GM19397 (cell line): Measurements from ENCODE around the gene GNG10.
A peak's percentile ranks its signal among the peaks of the same experiment; 100 is the strongest.
"Not testable (repeated sequence)": the region's sequence is repeated elsewhere in the genome, so short reads cannot be mapped to it uniquely, and the experiment has no call there.

ENCODE experiments used
- ATAC-seq: cut with Tn5 transposase; IDR thresholded peaks from one replicate; pipeline ENCODE4 v1.9.1; 2021; ENCODE audit warnings: mild to moderate bottlenecking, moderate library complexity; ENCODE audit not compliant: unreplicated experiment

Gene GNG10

GRCh38 chr9:111649016-111649415, 12.4 kb upstream of the GNG10 start:
- ATAC-seq = no peak

- ATAC-seq = no peak
These were observed 4.4 kb upstream of the GNG10 start for GRCh38 chr9:111657051-111657450.

- ATAC-seq = no peak
These were observed 2.5 kb upstream of the GNG10 start for GRCh38 chr9:111658943-111659342.

GRCh38 chr9:111659691-111660090, 1.7 kb upstream of the GNG10 start:
- ATAC-seq = no peak

GRCh38 chr9:111661802-111662521, 557 bp downstream of the GNG10 start:
- peak; percentile 27 for ATAC-seq

GRCh38 chr9:111662576-111663300, 1.3 kb downstream of the GNG10 start:
- no peak for ATAC-seq

- no peak for ATAC-seq
These were observed 2.0 kb downstream of the GNG10 start for GRCh38 chr9:111663301-111663823.

- ATAC-seq = no peak
These were observed 6.7 kb downstream of the GNG10 start for GRCh38 chr9:111668026-111668573.

GRCh38 chr9:111668601-111669000, 7.2 kb downstream of the GNG10 start:
- ATAC-seq = not testable (repeated sequence)

GRCh38 chr9:111674319-111674718, 12.9 kb downstream of the GNG10 start:
- no peak for ATAC-seq

- ATAC-seq = no peak
These were observed 14.7 kb downstream of the GNG10 start for GRCh38 chr9:111676116-111676515.

- no peak for ATAC-seq
These were observed 16.9 kb downstream of the GNG10 start for GRCh38 chr9:111678293-111678692.

GRCh38 chr9:111679199-111679598, 17.8 kb downstream of the GNG10 start:
- ATAC-seq = no peak

GRCh38 chr9:111683392-111683791, 22.0 kb downstream of the GNG10 start:
- ATAC-seq = no peak

GRCh38 chr9:111691672-111692329, 30.4 kb downstream of the GNG10 start:
- ATAC-seq = no peak

GRCh38 chr9:111696796-111697195, 35.4 kb downstream of the GNG10 start:
- no peak for ATAC-seq

- no peak for ATAC-seq
These were observed 39.4 kb downstream of the GNG10 start for GRCh38 chr9:111700776-111701175.

GRCh38 chr9:111704503-111704902, 43.1 kb downstream of the GNG10 start:
- no peak for ATAC-seq

- no peak for ATAC-seq
These were observed 50.1 kb downstream of the GNG10 start for GRCh38 chr9:111711548-111711947.

GRCh38 chr9:111712369-111712768, 51.0 kb downstream of the GNG10 start:
- no peak for ATAC-seq

GRCh38 chr9:111715471-111715870, 54.1 kb downstream of the GNG10 start:
- ATAC-seq = no peak
